Transverse colon (tissue), 3 donors: ENCODE results near the gene ELAPOR2.

ENCODE experiments used
- CTCF ChIP-seq, 5 experiments: fragments of 200-600 bp in 3 of 5; fragments of 450-650 bp in 2 of 5; sonication (generic) in 3 of 5; IDR thresholded peaks; 1 replicate in 2 of 5; 2 replicates in 3 of 5; pipeline ENCODE4 v1.5.1; 2016 to 2017; ENCODE audit warnings: antibody characterized with exemption in 5 of 5, inconsistent platforms in 3 of 5, mild to moderate bottlenecking in 2 of 5, moderate library complexity in 1 of 5
- POLR2A ChIP-seq: fragments of 450-650 bp; IDR thresholded peaks from one replicate; pipeline ENCODE4 v1.6.1; 2016; ENCODE audit warnings: antibody characterized with exemption, mild to moderate bottlenecking, moderate library complexity

- TF ChIP-seq CTCF (IDR thresholded peaks at IDR 0.05) (no peak), POLR2A (no peak)
Observed at GRCh38 chr7:87058744-87059524, 520 bp downstream of the ELAPOR2 start.
